ENCODE data around the gene CLMP.
A peak's percentile ranks its signal among the peaks of the same experiment; 100 is the strongest.
"Not testable (repeated sequence)": the region's sequence is repeated elsewhere in the genome, so short reads cannot be mapped to it uniquely, and the experiment has no call there.

CLMP gene

DNA sequence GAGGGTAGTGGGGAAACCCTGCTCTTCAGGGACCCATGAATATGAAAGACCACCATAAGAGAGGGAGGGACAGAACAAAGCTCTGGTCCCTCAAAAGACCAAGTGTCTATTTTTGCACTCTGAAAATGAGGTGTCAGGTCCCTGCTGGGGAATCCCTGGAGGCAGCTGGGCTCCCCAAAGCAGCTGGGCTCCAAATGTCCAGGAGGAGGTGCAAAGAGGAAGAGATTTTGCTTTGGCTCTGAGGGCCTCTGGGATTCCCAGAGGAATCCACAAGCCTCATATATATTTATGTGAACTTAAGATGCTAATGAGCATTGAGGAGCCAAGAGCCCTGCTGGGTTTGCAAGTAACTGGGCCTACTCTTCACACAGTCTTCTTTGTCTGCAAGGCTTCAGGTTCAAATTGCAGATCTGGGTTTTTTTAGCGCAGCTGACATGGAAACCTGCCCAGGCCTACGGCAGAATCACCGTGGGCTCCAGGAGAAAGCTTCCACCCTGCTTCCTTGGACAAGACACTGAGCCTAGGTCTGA, 26.0 kb downstream of the CLMP start:
- in situ Hi-C loops (cut with HindIII; ENCODE audit: low pct_unique_long_range_greater_than_20kb, low sequenced_read_pairs), result no loop called here
- TF ChIP-seq JUND (IDR thresholded peaks at IDR 0.05; ENCODE audit: low read depth), result no peak
- DNase-seq (ENCODE audit: low read depth in 1 of 2, low spot score in 1 of 2), result no peak

DNA sequence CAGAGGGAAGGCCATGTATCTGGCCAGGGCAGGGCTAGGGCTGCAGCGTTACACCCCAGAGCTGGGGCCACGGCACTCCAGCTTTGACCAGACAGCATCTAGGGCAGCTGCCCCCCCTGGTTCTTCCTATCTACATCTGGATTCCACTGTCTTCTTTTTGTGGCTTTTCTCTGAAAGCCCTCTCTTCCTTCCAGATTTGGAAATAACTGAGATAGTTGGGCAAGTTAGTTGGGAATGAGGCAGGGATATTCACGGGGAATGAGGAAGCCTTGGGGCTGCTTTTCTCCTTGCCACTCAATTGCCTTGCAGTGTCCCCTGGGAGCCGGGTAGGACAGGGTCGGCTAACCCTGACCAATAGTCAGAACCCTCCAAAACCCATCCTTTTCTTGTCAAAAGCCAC, 26.8 kb downstream of the CLMP start:
- no peak for DNase-seq (ENCODE audit: low read depth in 1 of 2, low spot score in 1 of 2)
- no peak for TF ChIP-seq JUND (IDR thresholded peaks at IDR 0.05; ENCODE audit: low read depth)
- in situ Hi-C loops (cut with HindIII; ENCODE audit: low pct_unique_long_range_greater_than_20kb, low sequenced_read_pairs), result no loop called here

DNA sequence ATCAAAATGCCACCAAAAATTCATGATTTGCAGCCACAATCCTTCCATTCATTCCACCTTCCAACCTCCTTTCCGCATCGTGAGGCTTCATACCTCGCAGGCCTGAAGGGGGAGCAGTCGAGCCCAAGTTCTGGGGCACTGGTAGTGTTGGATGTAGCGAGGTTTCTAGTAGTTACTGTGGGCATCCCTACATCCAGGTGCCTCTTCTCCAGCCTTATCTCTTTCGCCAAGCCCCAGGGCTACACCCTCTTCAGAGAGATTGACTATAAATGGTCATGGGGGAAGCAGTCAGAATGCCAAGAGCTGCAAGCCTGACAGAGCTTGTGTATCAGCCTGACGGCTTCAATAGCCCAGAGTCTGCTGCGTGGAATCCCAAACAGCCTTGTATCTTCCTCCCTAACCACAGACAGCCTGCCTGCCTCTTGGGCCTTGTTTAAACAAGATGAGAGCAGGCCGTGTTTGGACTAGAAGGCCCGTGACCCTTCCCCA, 28.9 kb downstream of the CLMP start:
- no peak for TF ChIP-seq JUND (IDR thresholded peaks at IDR 0.05; ENCODE audit: low read depth)
- in situ Hi-C loops (cut with HindIII; ENCODE audit: low pct_unique_long_range_greater_than_20kb, low sequenced_read_pairs), result no loop called here
- peak in 1 of 2 experiments; percentile 51 for DNase-seq (ENCODE audit: low read depth in 1 of 2, low spot score in 1 of 2)

DNA sequence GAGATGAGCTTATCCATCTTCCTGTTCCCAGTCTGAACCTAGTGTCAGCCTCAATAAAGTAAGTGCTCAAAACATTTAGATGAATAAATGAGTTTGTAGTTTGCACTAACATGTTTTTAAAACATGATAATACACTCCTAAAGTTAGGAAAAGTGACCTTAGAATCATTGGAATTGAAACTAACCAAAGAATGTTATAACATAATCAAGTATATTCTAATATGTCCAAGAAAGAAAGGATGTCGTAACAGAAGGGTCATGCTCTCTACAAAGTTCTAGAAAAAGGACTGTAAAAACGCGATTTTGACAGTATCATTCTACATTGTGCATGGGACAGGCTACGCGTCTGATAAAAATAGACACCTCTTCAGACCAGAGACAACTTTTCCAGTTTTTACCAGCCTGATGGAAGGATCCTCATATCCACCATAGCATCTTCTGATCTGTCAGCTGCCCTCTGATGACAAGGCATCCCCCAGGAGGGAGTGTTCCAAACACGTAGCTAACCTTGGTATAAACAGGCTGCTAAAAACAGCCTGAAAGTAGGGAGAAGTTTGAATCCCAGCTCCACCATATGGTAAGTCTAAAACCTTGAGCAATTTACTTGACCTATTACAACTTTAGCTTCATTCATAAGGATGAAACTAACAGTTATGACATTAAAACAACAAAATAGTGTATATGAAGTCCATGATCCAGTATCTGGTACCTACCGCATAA, 30.2 kb downstream of the CLMP start:
- DNase-seq (ENCODE audit: low read depth in 1 of 2, low spot score in 1 of 2), result no peak
- no peak for TF ChIP-seq JUND (IDR thresholded peaks at IDR 0.05; ENCODE audit: low read depth)
- in situ Hi-C loops (cut with HindIII; ENCODE audit: low pct_unique_long_range_greater_than_20kb, low sequenced_read_pairs), result no loop called here

DNA sequence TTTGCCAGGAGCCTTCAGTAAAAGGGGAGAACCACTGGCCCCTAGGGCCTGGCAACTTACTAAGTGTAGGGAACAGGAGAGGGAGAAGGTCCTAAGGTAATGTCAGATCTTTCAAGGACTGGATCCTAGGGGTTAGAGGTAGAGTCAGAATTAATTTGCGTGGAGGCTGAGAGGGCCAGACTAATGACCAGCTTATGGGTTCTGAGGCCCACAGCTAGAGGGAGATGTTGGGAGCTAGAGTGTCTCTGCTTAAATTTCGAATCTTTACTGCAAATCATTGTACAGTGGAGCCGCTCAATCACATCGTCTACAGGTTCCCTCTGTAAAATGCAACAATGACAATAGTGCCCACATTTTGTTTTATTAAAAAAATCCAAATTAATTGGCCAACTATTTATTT, 31.4 kb downstream of the CLMP start:
- in situ Hi-C loops (cut with HindIII; ENCODE audit: low pct_unique_long_range_greater_than_20kb, low sequenced_read_pairs), result no loop called here
- no peak for TF ChIP-seq JUND (IDR thresholded peaks at IDR 0.05; ENCODE audit: low read depth)
- DNase-seq (ENCODE audit: low read depth in 1 of 2, low spot score in 1 of 2), result peak in 1 of 2 experiments; percentile 37

DNA sequence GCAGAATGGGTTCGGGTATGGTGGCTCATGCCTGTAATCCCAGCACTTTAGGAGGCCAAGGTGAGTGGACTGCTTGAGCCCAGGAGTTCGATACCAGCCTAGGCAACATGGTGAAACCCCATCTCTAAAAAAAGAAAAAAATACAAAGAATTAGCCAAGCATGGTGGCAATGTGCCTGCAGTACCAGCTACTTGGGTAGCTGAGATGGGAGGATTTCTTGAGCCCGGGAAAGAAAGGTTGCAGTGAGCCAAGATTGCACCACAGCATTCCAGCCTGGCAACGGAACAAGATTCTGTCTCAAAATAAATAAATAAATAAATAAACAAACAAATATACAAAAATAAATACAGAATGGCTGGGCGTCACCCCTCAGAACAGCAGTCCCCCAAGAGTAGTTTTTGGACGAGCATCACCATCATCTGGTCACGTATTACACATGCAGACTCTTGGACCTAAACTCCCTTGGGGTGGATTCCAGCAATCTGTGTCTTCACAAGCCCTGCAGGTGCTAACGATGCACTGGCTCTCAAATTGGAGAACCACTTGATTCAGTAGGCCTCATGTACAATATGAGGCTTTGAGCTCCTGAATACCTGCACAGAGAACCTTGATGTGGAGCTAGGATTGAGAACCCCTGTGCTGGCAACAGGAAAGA, 33.5 kb downstream of the CLMP start:
- in situ Hi-C loops (cut with HindIII; ENCODE audit: low pct_unique_long_range_greater_than_20kb, low sequenced_read_pairs), result no loop called here
- TF ChIP-seq JUND (IDR thresholded peaks at IDR 0.05; ENCODE audit: low read depth), result no peak
- no peak for DNase-seq (ENCODE audit: low read depth in 1 of 2, low spot score in 1 of 2)

DNA sequence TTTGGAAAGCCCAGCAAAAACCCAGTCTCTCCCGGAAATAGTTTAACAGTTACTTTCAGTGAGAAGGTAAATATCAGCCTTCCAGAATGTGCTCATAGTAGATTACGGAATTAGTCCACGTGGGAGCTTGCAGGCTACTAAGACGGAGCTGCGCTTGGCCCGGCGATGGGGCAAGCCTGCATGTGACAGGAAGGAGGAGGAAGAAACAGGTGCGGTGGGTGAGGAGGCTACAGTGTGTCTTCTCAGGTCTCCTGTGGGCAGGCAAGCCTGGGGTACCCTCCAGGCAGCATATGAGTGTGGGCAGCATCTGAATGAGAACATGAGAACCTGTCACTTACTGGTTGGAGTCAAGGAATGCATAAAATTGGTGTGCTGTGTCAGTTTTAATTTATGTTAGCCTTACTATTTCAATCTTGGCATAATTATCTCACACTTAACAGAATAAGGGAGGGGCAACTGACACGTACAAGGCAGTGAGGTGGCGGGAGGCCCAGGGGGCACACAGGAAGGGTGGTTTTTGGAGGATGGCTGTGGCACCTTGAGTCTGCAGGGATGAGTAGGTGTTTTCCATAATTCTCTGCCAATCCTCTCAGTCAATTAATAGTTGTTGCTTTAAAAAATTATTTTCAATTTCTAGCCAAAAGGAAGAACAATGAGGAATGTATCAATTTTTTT, 35.7 kb downstream of the CLMP start:
- TF ChIP-seq JUND (IDR thresholded peaks at IDR 0.05; ENCODE audit: low read depth), result no peak
- in situ Hi-C loops (cut with HindIII; ENCODE audit: low pct_unique_long_range_greater_than_20kb, low sequenced_read_pairs), result no loop called here
- DNase-seq (ENCODE audit: low read depth in 1 of 2, low spot score in 1 of 2), result no peak

DNA sequence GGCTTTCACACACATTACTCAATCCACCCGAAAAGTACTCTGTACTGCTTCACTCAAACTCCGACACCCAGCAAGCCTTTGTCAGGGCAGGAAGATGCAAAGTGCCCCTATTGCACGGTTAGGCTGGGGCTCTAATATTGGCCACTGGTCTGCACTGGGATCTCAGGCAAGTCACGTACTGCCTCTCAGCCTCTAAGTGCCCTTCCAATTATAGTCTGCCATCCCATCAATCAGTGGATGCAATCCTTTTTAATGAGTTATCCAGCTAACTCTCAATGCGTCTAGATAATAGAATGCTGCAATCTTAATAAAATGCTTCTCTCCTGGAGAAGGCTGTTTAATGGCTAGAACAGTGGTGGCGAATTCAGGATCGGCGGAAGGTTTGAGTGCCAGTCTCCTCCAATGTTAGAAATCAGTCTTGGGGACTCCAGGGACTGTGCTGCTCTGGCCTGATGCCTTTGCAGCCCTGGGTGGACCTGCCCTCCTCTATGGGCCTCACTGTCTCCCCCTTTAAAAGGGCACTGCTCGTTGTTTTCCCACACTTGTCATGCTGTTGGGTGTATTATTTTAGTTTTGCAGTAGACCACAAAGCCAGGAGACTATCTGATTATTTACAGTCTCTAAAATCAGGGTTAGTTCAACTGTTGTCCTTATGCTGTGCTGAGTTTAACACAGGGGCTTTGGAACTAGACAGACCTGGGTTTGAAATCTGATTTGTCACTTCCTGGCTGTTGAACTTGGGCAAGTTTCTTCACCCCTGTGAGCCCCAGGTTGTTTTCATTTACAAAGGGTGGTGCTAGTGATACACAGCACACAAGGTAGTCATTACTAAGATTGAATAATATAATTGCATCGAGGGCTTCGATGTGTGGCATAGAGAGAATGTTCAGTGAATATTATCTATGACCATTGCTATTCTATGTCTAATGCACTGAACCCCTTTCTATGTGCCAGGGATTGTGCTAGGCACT, 36.7 kb downstream of the CLMP start:
- no peak for TF ChIP-seq JUND (IDR thresholded peaks at IDR 0.05; ENCODE audit: low read depth)
- DNase-seq (ENCODE audit: low read depth in 1 of 2, low spot score in 1 of 2), result no peak
- in situ Hi-C loops (cut with HindIII; ENCODE audit: low pct_unique_long_range_greater_than_20kb, low sequenced_read_pairs), result no loop called here

DNA sequence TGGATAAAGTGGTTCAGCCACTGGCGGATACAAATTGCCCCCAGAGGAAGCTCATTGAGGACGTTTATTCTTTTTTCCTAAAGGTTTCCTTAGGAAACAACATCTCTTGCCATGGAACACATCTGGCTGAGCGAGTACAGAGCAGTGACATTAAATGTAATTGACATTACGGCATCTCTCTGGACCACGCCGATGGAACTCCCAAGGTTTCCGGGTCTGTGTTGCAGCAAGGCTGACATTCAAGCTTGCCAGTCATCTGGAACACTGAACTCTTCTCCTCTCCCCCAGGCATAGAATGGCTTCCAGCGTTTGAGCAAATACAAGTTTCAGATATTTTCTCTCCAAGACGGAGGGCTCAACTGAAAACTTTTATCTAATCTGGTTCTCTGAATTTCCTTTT, 42.1 kb downstream of the CLMP start:
- no peak for TF ChIP-seq JUND (IDR thresholded peaks at IDR 0.05; ENCODE audit: low read depth)
- in situ Hi-C loops (cut with HindIII; ENCODE audit: low pct_unique_long_range_greater_than_20kb, low sequenced_read_pairs), result no loop called here
- no peak for DNase-seq (ENCODE audit: low read depth in 1 of 2, low spot score in 1 of 2)

DNA sequence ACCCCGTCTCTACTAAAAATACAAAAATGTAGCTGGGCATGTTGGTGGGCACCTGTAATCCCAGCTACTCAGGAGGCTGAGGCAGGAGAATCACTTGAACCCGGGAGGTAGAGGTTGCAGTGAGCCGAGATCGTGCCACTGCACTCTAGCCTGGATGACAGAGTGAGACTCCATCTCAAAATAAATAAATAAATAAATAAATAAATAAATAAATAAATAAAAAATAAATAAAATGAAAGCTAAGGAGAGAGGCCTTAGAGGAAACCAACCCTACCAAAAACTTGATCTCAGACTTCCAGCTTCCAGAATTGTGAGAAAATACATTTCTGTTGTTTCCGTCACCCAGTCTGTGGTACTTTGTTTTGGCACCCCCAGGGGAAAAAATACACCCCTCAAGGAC, 42.7 kb downstream of the CLMP start:
- in situ Hi-C loops (cut with HindIII; ENCODE audit: low pct_unique_long_range_greater_than_20kb, low sequenced_read_pairs); DNase-seq (ENCODE audit: low read depth in 1 of 2, low spot score in 1 of 2): not testable (repeated sequence)

DNA sequence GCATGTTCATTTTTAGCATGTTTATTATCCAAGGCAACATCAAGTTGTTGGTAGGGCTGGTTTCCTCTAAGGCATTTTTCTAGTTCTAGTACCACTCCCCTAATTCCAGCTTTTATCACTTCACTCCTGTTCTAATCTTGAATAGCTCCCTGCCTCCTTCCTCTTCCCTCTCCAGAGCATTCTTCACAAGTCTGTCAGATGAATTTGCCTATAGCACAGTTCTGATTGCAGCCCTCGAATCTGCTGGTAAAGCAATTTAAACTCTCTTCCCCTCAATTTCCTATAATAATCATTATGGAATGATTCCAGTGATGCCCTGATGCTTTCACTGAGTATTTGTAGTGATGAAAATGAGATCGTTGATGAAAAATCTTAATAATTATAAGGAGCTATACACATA, 43.3 kb downstream of the CLMP start:
- TF ChIP-seq JUND (IDR thresholded peaks at IDR 0.05; ENCODE audit: low read depth), result no peak
- in situ Hi-C loops (cut with HindIII; ENCODE audit: low pct_unique_long_range_greater_than_20kb, low sequenced_read_pairs), result no loop called here
- DNase-seq (ENCODE audit: low read depth in 1 of 2, low spot score in 1 of 2), result no peak

DNA sequence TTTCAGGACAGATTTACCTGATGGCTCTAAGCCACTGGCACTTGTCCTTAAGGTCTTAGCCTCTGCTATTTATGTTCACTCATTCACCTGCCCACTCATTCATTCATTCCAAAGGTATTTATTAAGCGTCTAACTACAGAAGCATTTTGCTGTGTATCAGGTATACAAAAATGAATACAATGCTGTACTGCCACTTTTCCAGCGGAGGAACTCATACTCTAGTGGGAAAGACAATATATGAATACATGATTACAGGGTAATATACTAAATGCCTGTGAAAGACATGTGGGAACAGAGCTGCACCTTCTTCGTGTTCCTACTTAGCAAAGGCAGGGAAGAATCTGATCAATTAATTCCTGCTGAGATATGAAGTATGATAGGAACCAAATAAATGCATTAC, 43.7 kb downstream of the CLMP start:
- no peak for TF ChIP-seq JUND (IDR thresholded peaks at IDR 0.05; ENCODE audit: low read depth)
- no peak for DNase-seq (ENCODE audit: low read depth in 1 of 2, low spot score in 1 of 2)
- in situ Hi-C loops (cut with HindIII; ENCODE audit: low pct_unique_long_range_greater_than_20kb, low sequenced_read_pairs), result no loop called here

Measured in T47D (cell line).